Adrenal gland (tissue), 5 donors: Measurements from ENCODE around the gene TNRC18.

Source experiments
- POLR2A ChIP-seq, 2 donors: fragments of 450-650 bp; IDR thresholded peaks; one replicate each; pipeline ENCODE4 v1.6.1; 2017; ENCODE audit warnings: antibody characterized with exemption in 2 of 2, mild to moderate bottlenecking in 2 of 2, moderate library complexity in 1 of 2
- TF ChIP-seq, protein P1 (sequence below), 6 experiments: fragments of 450-650 bp in 4 of 6; fragments of 200-600 bp in 2 of 6; sonication (generic) in 1 of 6; IDR thresholded peaks; 1 replicate in 5 of 6; 2 replicates in 1 of 6; pipeline versions ENCODE4 v1.5.1 to v1.8.0; 2016 to 2021; ENCODE audit warnings: antibody characterized with exemption in 6 of 6, mild to moderate bottlenecking in 2 of 6, moderate library complexity in 1 of 6
- donor health status: DM: no; HTN: no; CAD: no.

DNA sequence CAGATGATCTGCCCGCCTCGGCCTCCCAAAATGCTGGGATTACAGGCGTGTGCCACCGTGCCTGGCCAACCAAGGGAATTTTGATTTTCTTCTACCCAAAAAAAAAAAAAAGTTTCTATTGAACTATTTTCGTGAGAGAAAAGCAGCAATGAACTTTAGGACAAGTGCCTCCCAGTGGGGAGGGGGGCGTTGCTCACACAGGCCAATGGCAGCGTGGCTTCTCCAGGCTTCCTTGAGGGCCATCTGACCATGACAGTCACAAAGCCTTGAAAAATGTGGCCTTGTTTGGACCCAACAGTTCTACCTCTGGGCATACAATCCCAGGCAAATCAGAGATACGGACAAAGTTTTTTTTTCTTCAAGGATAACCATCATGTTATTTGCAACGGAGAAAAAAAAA, 56.0 kb downstream of the TNRC18 start:
- TF ChIP-seq, protein P1, sequence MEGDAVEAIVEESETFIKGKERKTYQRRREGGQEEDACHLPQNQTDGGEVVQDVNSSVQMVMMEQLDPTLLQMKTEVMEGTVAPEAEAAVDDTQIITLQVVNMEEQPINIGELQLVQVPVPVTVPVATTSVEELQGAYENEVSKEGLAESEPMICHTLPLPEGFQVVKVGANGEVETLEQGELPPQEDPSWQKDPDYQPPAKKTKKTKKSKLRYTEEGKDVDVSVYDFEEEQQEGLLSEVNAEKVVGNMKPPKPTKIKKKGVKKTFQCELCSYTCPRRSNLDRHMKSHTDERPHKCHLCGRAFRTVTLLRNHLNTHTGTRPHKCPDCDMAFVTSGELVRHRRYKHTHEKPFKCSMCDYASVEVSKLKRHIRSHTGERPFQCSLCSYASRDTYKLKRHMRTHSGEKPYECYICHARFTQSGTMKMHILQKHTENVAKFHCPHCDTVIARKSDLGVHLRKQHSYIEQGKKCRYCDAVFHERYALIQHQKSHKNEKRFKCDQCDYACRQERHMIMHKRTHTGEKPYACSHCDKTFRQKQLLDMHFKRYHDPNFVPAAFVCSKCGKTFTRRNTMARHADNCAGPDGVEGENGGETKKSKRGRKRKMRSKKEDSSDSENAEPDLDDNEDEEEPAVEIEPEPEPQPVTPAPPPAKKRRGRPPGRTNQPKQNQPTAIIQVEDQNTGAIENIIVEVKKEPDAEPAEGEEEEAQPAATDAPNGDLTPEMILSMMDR (IDR thresholded peaks at IDR 0.05), result no peak
- no peak for TF ChIP-seq POLR2A (IDR thresholded peaks at IDR 0.05)
